ENCODE measurements around the gene PLEKHS1. TPM values are rescaled to one million over a fixed set of nuclear protein-coding genes. Genes with fewer than 3 reads are reported as not detected.
"Not testable (repeated sequence)": the region's sequence is repeated elsewhere in the genome, so short reads cannot be mapped to it uniquely, and the experiment has no call there.

The PLEKHS1 gene
- total RNA-seq, 1 experiment from 2014 or later = 0.84 TPM

GRCh38 chr10:113788604-113789083, 37.2 kb downstream of the PLEKHS1 start:
- DNase-seq (ENCODE audit: low read depth) = peak; percentile 94

DNA sequence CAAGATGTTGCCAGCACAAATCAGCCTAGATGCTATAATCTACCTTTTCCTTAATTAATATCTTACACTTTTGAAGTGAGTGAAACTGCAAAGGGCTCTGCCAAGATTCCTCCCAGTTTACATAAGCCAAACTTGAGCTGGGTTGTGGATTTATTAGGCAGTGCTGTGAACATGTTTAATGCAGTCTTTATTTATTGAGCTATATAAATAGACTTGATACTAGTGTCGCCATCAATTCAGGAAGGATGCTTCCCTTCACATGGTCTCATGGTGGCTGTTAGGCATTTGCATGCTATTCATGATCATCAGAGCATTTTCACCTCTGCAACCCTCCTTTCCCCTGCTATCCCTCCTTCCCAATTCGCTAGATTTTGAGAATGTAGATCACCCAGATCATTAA, 40.2 kb downstream of the PLEKHS1 start:
- no peak for DNase-seq (ENCODE audit: low read depth)

DNA sequence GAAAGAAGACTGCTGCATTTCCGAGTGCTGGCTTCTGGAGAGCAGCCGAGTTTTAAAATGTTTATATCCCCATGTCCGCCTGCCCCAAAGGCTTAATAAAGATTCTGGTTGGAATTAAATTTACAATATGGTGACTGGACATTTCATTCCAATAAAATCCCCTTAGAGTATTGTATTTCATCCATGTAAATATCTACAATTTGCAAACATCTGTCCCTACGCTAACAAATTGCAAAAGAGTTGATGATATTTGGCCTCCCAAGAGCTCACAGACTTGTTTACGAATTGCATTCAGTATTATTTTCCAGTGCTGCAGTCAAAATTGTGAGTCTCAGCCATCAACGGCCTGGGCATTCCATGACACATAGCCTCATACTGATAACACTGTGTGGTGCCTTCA, 50.1 kb downstream of the PLEKHS1 start:
- DNase-seq (ENCODE audit: low read depth) = no peak

DNA sequence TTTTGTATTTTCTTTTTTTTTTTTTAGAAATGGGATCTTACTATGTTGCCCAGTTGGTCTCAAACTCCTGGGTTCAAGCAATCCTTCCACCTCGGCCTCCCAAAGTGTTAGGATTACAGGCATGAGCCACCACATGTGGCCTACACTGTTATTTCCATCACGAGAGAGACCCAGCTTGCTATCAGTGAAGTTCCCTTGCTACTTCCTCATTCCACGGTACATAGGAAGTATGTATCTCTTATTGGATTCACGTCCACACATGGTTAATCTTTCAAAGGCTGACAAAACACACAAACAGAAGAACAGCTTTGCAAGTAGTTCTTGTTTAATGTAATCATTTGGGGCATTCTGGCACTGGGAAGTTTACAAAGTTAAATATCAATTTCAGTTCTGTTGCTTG, 51.5 kb downstream of the PLEKHS1 start:
- DNase-seq (ENCODE audit: low read depth) = no peak

GRCh38 chr10:113806503-113806902, 55.0 kb downstream of the PLEKHS1 start:
- no peak for DNase-seq (ENCODE audit: low read depth)

DNA sequence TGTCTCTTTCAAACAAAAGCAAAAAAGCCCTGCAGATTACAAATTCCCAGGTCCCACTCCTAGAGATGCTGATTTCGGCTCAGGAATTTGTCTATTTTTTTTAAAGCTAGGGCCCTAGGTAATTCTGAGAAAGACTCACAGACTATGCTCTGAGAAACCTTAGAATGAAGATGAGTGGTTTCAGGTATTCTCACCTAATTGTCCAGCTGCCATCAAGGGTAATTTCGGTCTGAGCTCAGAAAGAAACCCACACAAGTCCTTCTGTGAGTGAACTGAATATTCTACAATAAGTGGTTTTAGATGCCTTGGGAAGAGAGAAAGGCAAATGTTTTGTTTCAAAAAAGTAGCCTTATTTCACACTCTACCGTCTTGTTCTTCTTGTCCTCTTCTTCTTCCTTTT, 56.7 kb downstream of the PLEKHS1 start:
- DNase-seq (ENCODE audit: low read depth) = no peak

- not testable (repeated sequence) for DNase-seq (ENCODE audit: low read depth)
Measured at GRCh38 chr10:113814700-113815099, 63.2 kb downstream of the PLEKHS1 start.

GRCh38 chr10:113819989-113820388, 68.5 kb downstream of the PLEKHS1 start:
- no peak for DNase-seq (ENCODE audit: low read depth)

DNA sequence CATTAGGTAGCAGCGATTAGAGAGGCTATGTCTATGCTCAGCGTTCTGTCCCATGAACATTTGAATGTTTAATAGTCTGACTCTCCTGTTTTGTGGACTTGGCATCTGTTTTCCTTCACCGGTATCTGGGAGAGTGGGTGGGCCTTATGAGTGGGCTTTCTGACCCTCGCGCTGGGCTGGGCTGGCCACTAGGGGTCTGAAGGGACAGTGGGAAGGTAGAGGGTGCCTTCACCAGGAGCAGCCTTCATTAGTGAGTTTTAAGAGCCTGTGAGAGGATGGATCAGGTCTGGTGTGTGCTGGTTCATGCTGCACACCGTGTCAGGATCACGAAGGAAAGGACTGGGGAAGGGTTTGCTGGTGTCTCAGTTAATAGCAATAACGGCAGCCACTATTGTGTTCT, 69.0 kb downstream of the PLEKHS1 start:
- no peak for DNase-seq (ENCODE audit: low read depth)

DNA sequence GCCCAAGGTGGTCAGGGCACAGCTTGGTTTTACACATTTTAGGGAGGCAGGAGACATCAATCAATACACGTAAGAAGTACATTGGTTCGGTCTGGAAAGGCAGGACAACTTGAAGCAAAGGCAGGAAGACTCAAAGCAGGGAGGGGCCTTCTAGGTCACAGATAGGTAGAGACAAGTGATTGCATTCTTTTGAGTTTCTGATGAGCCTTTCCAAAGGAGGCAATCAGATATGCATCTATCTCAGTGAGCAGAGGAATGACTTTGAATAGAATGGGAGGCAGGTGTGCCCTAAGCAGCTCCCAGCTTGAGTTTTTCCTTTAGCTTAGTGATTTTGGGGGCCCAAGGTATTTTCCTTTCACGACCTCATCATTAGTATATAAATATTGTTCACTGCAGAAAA, 69.8 kb downstream of the PLEKHS1 start:
- DNase-seq (ENCODE audit: low read depth) = not testable (repeated sequence)

DNA sequence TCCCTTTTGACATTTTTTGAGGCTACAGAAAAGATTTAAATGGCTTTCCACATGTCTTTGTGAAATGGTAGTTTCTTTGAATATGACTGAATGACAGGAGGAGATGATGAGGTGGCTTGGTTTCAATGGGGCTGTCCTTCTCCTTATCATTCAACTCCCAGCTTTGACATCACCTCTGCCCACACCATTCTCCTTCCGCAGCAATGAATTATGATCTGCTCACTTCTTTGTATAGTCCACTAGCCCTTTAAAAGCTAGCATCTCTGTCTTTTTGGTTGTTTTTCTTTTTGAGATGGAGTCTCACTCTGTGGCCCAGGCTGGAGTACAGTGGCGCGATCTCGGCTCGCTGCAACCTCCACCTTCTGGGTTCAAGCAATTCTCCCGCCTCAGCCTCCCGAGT, 70.7 kb downstream of the PLEKHS1 start:
- no peak for DNase-seq (ENCODE audit: low read depth)

DNA sequence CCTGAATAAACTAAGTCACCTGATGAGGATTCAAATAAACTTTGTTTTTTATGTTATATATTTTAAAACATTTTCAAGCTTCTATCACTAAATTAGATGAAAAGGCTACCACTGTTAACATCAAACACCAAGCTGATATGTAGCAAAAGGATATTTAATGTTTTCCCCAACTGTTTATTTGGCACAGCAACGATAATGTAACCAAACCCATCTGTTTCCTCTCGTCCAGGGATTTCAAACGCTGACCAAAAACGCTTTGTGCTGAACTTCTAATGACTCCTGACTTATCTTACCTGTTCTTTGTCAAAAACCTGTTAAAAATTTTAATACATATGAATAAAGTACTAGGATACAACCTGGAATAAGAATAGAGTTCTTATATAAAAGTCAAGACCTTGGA, 71.9 kb downstream of the PLEKHS1 start:
- no peak for DNase-seq (ENCODE audit: low read depth)

- no peak for DNase-seq (ENCODE audit: low read depth)
Measured at GRCh38 chr10:113825791-113826190, 74.3 kb downstream of the PLEKHS1 start.

- DNase-seq (ENCODE audit: low read depth) = not testable (repeated sequence)
Measured at GRCh38 chr10:113828567-113828966, 77.1 kb downstream of the PLEKHS1 start.

Other genes starting within 250 kb of the PLEKHS1 start
- not detected in 2 replicates for gene HABP2, start 198.6 kb upstream of the PLEKHS1 start, total RNA-seq (2014; rRNA removed; shearing (Covaris generic))
- gene NRAP, start 87.6 kb upstream of the PLEKHS1 start, total RNA-seq (2014; rRNA removed; shearing (Covaris generic)) = not detected in 2 replicates
- 40.4 and 53.1 TPM in 2 replicates for gene CASP7, start 71.8 kb upstream of the PLEKHS1 start, total RNA-seq (2014; rRNA removed; shearing (Covaris generic))
- 9.2 and 10.1 TPM in 2 replicates for gene DCLRE1A, start 102.4 kb downstream of the PLEKHS1 start, total RNA-seq (2014; rRNA removed; shearing (Covaris generic))
- gene NHLRC2, start 103.0 kb downstream of the PLEKHS1 start, total RNA-seq (2014; rRNA removed; shearing (Covaris generic)) = 9.1 and 12.3 TPM in 2 replicates